GM18507 (cell line): ENCODE results near the gene ZNF446.
"Not testable (repeated sequence)": the region's sequence is repeated elsewhere in the genome, so short reads cannot be mapped to it uniquely, and the experiment has no call there.

Experiments used
- DNase-seq: peaks from one replicate; pipeline ENCODE4 v3.0.0; 2011; ENCODE audit warnings: low read depth; ENCODE audit not compliant: insufficient read length; ENCODE audit errors: extremely low spot score
- FAIRE-seq: peaks from 2 replicates; lab custom pipeline; 2011; peaks lifted over from hg19 to GRCh38; lab: Jason Lieb, UNC

The ZNF446 gene

DNA sequence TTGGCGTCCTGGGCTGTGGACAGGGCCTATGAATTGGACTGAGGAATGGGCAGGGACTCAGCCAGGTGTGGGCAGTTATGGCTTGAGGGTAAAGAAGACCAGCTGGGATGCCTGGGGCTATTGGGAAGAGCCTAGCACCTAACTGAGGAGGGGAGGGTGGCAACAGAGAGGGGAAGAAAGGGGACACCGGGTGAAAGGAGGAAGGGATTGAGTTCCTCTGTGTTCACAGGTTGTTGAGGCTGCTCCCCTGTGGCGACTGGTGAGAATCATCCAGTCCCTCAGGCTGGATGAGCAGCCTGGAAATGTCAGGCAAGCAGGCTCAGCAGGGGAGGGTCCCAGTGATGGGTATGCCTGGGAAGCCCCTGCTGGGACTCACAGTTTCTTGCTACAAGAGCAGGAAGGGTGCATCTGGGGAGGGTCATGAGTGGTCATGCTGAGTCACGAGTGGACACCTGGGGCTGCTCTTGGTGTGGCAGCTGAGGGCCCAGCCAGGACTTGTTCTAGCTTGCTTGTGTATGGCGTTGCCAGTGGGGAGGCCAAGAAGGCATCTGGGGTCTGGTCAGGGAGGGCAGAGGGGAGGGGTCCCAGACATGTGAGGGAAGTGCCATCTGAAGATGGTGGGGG lies 7.8 kb upstream of the ZNF446 start:
- DNase-seq: no peak
- FAIRE-seq: no peak

DNA sequence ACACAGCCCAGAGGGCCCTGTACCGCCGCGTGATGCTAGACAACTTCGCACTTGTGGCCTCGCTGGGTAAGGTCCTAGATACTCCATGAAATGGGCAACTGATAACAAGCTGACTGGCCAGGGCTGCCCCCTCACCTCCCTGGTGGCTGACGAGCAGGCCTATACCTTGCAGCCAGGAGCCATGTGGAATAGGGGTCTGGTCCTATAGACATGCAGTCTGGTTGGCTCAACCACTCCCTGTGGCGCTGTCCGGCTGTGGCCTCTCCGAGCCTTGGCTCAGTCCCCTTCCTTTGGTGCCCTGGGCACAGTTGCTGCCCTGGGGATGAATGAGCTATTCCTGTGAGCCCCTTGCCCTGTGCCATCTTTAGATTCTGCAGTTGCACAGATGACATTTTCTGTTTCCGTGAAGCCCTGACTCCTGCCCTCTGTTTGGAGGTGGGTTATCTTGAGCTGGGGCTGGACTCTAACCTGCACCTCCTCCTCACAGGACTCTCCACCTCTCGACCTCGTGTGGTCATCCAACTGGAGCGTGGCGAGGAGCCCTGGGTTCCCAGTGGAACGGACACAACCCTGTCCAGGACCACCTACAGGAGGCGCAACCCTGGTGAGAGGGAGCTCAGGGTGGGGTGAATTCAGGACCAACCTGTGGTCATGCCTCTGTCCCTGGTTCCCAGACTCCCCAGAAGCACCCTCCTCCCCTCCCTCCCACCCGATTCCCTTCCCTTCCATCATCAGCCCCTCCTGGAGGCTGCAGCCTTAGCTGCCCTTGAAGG lies 6.7 kb upstream of the ZNF446 start:
- DNase-seq (no peak), FAIRE-seq (no peak)

DNA sequence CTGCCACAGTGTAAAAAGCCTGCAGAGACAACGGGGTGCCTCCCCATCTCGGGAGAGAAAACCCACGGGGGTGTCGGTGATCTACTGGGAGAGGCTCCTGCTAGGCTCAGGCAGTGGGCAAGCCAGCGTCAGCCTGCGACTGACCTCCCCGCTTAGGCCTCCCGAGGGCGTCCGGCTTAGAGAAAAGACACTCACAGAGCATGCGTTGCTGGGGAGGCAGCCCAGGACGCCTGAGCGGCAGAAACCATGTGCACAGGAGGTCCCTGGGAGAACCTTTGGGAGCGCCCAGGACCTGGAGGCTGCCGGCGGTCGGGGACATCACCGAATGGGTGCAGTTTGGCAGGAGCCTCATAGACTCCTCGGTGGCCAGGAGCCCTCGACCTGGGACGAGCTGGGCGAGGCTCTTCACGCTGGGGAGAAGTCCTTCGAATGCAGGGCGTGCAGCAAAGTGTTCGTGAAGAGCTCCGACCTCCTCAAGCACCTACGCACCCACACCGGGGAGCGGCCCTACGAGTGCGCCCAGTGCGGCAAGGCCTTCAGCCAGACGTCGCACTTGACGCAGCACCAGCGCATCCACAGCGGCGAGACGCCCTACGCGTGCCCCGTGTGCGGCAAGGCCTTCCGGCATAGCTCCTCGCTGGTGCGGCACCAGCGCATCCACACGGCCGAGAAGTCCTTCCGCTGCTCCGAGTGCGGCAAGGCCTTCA lies 5.2 kb upstream of the ZNF446 start:
- DNase-seq, FAIRE-seq: not testable (repeated sequence)

DNA sequence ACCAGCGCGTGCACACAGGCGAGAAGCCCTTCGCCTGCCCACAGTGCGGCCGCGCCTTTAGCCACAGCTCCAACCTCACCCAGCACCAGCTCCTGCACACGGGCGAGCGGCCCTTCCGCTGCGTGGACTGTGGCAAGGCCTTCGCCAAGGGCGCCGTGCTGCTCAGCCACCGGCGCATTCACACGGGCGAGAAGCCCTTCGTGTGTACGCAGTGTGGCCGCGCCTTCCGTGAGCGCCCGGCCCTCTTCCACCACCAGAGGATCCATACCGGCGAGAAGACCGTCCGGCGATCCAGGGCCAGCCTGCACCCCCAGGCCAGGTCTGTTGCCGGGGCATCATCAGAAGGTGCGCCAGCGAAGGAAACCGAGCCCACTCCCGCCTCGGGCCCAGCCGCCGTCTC lies 4.4 kb upstream of the ZNF446 start:
- DNase-seq (no peak), FAIRE-seq (no peak)

DNA sequence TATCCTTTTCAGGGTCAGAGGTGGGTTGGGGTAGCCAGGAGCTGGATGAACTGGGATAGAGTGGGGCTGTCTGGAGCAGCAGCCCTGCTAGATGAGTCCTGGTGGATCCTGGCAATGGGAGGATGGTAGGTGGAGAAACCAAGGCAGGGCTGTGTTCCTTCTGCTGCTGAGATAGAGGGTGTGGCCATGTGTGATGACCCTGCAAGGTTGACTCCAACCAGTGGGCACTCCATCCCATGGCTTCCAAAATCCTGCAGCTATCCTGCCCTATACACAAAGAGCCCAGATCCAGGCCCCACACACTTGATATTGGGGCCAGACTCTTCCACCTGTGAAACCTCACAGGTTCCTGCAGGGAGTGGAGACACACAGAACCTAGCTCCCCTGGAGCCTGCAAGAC lies 2.4 kb upstream of the ZNF446 start:
- no peak for FAIRE-seq
- no peak for DNase-seq

DNA sequence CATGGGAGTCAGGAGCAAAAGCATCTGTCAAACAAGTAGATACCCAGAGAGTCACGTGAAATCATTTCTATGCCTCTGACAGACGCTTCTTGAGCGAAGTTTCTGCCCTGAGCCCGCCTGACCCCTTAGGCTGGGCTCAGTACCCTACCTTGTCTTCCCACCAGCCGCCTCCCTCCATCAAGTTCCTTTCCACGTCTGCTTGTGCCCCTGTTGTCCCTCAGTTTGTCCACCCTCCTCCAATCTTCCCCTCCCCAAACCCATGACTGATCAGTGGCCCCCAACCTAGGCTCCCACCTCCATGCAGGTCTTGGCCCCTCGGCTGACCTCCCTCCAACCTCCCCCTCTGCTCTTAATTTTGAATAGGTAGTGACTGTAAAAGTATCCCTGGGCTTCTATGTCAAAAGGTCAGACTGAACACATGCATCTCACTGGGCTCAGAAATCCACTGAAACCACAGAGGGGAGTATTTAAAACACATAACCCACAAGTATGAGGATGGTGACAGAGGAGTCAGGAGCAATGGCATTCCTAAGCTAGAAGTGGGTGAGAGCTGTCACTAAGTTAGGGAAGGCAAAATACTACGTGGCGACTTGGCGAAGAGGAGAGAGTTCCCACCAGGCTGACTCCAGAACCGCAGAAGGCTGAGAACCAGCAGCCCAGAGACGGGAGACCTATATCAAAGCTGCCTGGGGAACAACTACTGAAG lies 1.7 kb upstream of the ZNF446 start:
- DNase-seq (no peak), FAIRE-seq (no peak)

DNA sequence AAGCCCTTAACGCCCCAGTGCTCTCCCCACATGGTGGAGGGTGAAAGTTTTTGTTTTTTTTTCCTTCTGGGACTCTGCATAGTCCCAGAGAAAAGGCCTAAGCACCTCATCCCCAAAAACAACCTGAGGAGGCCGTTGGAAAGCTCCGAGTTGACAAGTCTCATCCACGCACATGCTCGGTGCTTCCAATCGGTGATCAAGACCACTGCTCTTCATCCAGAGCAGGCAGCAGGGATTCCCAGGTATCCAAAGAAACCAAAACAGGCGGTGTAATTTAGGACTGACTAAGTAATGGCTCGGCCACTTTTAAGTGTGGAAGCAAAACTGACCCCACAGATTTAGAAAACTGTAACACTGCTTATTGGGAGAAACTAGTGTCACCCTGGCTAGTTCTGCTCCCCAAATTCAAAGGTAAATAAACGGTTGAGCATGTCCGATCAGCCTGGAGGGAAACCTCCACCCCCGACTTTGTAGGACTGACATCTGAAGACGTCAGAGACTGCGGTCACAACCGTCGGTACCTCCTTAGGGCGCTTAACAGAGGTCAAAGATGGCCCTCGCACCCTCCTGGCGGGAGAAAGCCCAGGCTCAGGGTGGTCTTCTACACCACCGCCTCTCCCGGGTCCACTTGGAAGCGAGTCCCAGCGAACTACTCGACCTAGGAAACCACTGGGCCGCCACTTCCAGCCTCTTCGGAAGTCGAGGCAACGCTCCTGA lies 997 bp upstream of the ZNF446 start:
- FAIRE-seq: no peak

DNA sequence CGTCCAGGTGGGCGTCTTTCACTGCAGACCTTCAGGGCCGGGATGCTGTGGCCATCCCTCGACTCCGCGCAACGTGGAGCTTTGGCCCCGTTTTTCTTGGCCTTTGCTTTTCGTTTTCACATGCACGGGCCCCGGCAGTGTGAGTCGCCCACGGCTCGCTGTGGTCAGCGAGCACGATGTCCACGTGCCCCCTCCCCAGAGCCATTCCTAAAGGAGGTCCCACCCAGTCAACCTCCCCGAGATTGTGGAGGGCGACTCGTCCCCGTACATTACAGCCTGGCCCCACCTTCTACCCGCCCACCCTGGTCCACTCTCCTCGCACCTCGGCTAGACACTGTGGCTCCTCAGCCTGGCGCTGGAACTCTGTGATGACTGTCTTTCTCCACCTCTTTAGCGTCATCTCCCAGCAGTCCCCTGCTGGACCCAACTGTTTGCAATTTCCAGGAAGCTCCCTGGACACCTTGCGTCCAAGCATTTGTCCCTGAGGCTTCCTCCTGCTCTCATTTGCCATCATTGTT lies 405 bp downstream of the ZNF446 start:
- DNase-seq: no peak
- FAIRE-seq: no peak

More for the DNA sequence above, 997 bp upstream of the ZNF446 start:
- no peak for DNase-seq

DNA sequence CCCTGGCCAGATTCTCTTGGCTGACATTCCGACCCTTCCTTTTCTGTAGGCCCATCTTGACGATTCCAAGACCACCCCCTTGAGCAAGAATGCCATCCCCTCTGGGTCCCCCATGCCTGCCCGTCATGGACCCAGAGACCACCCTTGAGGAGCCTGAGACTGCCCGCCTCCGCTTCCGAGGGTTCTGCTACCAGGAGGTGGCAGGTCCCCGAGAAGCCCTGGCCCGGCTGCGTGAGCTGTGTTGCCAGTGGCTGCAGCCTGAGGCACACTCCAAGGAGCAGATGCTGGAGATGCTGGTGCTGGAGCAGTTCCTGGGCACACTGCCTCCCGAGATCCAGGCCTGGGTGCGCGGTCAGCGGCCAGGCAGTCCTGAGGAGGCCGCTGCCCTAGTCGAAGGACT lies 978 bp downstream of the ZNF446 start:
- FAIRE-seq: no peak

DNA sequence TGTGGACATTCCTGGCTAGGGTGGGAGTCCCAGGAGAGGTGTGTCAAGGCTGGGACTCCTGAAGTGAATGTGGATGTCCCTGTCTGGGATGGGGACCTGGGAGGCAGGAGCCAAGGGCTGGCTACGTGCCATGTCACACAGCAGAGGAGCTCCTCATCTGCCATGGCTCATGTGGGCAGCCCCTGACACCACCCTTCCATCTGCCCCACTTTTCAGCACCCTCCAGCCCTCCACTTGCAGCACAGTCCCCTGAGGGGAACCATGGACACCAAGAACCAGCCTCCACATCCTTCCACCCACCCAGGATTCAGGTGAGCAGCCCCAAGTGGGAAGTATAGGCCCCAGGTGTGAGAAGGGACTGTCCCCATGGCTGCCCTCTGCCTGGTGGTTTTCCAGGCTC lies 1.7 kb downstream of the ZNF446 start:
- DNase-seq: no peak
- FAIRE-seq: no peak

More for the DNA sequence above, 978 bp downstream of the ZNF446 start:
- no peak for DNase-seq

DNA sequence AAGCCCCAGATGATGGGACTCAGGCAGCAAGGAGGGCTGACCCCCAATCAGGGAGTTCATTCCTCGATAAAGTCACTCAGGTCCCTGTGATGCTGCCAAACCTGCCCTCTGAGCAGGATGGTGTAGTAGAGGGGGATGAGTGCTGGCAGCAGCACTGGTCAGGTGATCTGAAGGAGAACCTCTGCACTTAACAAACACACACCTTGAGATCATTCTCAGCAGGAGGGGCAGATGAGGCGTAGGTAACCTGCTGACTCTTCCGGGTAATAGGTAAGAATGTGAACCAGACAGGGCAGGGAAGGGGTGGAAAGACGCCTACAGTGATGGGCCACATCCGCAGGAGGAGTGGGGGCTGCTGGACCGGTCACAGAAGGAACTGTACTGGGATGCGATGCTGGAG lies 3.2 kb downstream of the ZNF446 start:
- DNase-seq (no peak), FAIRE-seq (no peak)

DNA sequence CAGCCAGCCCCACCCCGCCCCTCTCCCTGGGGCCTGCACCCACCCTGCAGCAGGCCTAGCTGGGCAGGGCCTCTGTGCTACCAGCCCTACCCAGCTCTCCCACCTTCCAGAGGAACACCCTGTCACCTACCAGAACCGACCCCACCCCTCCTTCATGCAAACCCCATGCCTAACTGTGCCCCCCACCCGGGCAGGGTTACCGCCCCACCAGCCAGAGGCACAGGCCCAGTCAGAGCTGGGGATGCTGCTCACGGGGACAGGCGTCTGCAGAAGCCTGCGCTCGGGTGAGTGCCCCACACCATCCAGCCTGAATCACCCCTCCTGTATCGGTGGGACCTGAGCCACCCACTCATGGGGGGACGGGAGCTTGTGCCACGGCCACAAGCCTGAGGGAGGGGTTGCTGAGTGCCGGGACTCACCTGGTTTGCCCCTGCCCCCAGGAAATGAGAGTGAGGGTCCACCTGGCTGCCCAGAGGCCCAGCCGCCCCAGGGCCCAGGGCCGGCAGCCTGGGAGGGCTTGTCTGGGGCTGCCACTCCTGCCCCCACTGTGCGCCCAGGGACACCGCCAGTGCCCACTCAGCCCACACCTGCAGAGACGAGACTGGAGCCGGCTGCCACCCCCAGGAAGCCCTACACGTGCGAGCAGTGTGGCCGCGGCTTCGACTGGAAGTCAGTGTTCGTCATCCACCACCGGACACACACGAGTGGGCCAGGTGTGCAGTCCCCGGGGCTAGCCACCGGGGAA lies 3.8 kb downstream of the ZNF446 start:
- no peak for DNase-seq
- FAIRE-seq: no peak

DNA sequence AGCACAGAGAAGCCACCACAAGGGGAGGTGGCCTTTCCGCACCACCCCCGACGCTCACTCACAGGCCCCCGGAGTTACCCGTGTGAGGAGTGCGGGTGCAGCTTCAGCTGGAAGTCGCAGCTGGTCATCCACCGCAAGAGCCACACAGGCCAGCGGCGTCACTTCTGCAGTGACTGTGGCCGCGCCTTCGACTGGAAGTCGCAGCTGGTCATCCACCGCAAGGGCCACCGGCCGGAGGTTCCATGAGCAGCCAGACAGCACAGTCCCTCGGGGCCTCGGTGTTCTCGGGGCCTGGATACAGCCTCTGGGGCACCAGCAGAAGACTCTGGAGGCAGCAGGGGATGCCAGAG lies 4.3 kb downstream of the ZNF446 start:
- FAIRE-seq (no peak), DNase-seq (no peak)

DNA sequence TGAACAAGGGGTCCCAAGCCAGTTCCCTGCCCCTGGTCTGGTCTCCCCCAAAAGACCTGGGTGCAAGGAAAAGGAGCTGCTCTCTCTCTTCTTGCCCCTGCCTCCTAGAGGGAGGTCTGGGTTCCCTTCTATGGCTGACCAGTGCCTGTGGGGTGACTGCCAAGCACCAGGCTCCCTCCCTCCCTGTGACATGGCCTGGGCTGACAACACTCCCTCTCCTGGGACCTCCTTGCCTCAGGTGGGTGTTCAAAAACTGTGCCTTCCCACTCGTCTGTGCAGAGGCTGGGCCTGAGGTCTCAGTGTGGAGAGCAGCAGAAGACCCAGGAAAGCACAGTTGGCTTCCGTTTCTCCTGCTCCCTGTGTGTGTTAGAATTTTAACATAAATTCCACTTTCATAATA lies 4.7 kb downstream of the ZNF446 start:
- FAIRE-seq: no peak
- DNase-seq: no peak

DNA sequence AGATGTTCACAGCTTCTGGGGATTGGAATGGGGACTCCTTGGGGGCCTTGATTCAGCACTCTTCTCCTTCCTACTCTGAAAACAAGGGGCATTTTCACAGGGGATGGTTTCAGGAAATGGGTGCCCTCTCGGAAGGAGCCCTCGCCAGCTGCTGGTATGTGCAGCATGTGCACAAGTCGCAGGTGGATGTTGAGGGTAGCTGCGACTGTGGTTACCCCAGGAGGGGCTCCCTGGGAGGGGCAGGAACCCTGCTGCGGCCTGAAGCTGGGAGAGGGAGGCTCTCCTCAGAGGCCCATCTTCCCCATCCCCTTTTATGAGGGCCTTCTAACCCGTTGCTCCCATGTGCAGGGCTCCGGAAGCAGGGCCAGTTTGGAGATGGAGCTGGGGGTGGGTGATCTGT lies 6.2 kb downstream of the ZNF446 start:
- DNase-seq (no peak), FAIRE-seq (no peak)

DNA sequence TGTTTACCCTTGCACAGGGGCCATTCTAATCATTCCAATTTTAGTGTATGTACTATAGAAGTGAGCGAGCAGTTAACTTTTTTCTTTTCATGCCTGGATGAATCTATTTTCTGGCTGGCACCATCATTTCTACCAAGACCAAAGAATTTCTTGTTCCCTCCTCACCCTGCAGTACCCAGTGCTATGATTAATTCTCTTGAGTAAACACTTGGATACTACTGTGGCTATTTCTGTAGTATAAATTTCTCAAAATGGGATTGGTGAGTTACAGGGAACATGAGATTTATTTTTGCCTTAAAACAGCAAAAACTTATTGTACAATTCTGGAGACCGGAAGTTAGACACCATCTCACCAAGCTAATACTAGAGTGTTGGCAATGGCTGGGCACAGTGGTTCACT lies 7.6 kb downstream of the ZNF446 start:
- no peak for FAIRE-seq
- no peak for DNase-seq

DNA sequence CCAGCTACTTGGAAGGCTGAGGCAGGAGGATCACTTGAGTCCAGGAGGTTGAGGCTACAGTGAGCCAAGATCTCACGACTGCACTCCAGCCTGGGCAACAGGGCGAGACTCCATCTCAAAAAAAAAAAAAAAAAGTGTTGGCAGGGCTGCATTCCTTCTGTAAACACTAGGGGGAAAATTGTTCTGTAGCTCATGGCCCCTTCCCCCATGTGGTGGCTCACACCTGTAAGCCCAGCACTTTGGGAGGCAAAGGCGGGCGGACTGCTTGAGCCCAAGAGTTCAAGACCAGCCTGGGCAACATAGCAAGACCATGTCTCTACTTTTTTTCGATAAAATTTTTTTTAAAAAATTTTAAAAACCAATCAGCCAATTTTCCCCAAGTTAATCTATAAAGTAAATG lies 8.2 kb downstream of the ZNF446 start:
- FAIRE-seq, DNase-seq: not testable (repeated sequence)

DNA sequence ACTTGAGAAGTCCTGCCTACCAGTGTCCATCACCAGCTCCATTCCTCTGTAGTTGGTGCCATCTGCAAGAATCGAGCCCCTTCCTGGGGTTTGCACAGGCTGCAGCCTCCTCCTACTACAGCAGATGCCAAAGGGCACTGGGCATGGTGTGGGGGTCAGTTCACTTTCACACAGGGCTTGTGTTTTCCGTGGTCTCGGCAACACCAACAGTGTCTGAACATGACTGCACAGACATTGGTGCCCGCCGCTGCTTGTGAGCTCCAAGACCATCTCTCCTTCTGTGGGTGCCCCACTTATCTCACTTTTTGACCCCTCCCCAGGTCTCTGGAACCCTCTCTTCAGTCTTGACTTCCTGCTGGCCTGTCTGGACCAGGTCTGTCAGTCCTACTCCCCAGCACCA lies 15.2 kb downstream of the ZNF446 start:
- FAIRE-seq (no peak), DNase-seq (no peak)

DNA sequence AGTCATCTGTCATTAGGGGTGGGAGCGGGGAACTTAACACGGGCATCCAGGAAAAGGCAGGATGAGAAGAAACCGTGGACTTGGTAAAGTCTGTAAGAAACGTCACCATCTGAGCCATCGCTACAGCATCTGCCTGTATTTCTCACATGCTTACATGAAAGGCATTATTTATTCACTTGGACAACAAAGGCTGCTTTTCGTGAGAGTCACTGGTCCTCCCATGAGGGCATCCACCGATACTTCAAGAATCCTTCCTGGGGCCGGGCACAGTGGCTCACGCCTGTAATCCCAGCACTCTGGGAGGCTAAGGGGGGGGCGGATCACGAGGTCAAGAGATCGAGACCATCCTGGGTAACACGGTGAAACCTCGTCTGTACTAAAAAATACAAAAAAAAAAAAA lies 16.1 kb downstream of the ZNF446 start:
- DNase-seq (no peak), FAIRE-seq (no peak)
